GM19455 (cell line): Measurements from ENCODE around the gene RDH8.

Source experiments
- ATAC-seq: cut with Tn5 transposase; IDR thresholded peaks from one replicate; pipeline ENCODE4 v1.9.1; 2021; ENCODE audit not compliant: unreplicated experiment

The RDH8 gene

GRCh38 chr19:10013316-10013715, at the start of gene RDH8:
RDH8 (plus strand) TSS chr19:10013483; CDS start chr19:10013498, 15 bp downstream.
- ATAC-seq: no peak

GRCh38 chr19:9966024-9966423, 47.3 kb upstream of the RDH8 start:
- ATAC-seq: no peak

- no peak for ATAC-seq
Observed at GRCh38 chr19:9966448-9966847, 46.8 kb upstream of the RDH8 start.

GRCh38 chr19:9967326-9967725, 46.0 kb upstream of the RDH8 start:
- ATAC-seq: no peak

GRCh38 chr19:9968820-9969687, 44.2 kb upstream of the RDH8 start:
- no peak for ATAC-seq

- no peak for ATAC-seq
Observed at GRCh38 chr19:9969688-9969975, 43.7 kb upstream of the RDH8 start.

GRCh38 chr19:9970481-9970880, 42.8 kb upstream of the RDH8 start:
- no peak for ATAC-seq

- ATAC-seq: no peak
Observed at GRCh38 chr19:9971166-9971897, 42.0 kb upstream of the RDH8 start.

- ATAC-seq: no peak
Observed at GRCh38 chr19:9972103-9972502, 41.2 kb upstream of the RDH8 start.

GRCh38 chr19:9981406-9982260, 31.6 kb upstream of the RDH8 start:
- no peak for ATAC-seq

- no peak for ATAC-seq
Observed at GRCh38 chr19:9986787-9987281, 26.4 kb upstream of the RDH8 start.

GRCh38 chr19:9989504-9989903, 23.8 kb upstream of the RDH8 start:
- no peak for ATAC-seq

- no peak for ATAC-seq
Observed at GRCh38 chr19:9991425-9992191, 21.7 kb upstream of the RDH8 start.

- ATAC-seq: no peak
Observed at GRCh38 chr19:9995084-9995483, 18.2 kb upstream of the RDH8 start.

GRCh38 chr19:9995999-9996398, 17.3 kb upstream of the RDH8 start:
- ATAC-seq: no peak

- no peak for ATAC-seq
Observed at GRCh38 chr19:9996541-9996940, 16.7 kb upstream of the RDH8 start.

- ATAC-seq: no peak
Observed at GRCh38 chr19:10000171-10000826, 13.0 kb upstream of the RDH8 start.

- no peak for ATAC-seq
Observed at GRCh38 chr19:10001899-10002298, 11.4 kb upstream of the RDH8 start.

- ATAC-seq: no peak
Observed at GRCh38 chr19:10003271-10003670, 10.0 kb upstream of the RDH8 start.

- ATAC-seq: no peak
Observed at GRCh38 chr19:10004617-10005016, 8.7 kb upstream of the RDH8 start.
